Measurements from ENCODE around the gene FBXL7.
"Not testable (repeated sequence)": the region's sequence is repeated elsewhere in the genome, so short reads cannot be mapped to it uniquely, and the experiment has no call there.

The FBXL7 gene

GRCh38 chr5:15837551-15838289 is 337.7 kb downstream of the FBXL7 start:
- no peak for DNase-seq

- no peak for DNase-seq
Measured at GRCh38 chr5:15844253-15844652, 344.3 kb downstream of the FBXL7 start.

- DNase-seq, result no peak
Measured at GRCh38 chr5:15844871-15845270, 344.9 kb downstream of the FBXL7 start.

- DNase-seq, result no peak
Measured at GRCh38 chr5:15850536-15850935, 350.6 kb downstream of the FBXL7 start.

- DNase-seq, result no peak
Measured at GRCh38 chr5:15850939-15851341, 351.0 kb downstream of the FBXL7 start.

- DNase-seq, result no peak
Measured at GRCh38 chr5:15852217-15852616, 352.2 kb downstream of the FBXL7 start.

- DNase-seq, result no peak
Measured at GRCh38 chr5:15852949-15853348, 353.0 kb downstream of the FBXL7 start.

GRCh38 chr5:15858326-15858725 is 358.3 kb downstream of the FBXL7 start:
- no peak for DNase-seq

- DNase-seq, result no peak
Measured at GRCh38 chr5:15864536-15865215, 364.7 kb downstream of the FBXL7 start.

GRCh38 chr5:15872259-15872658 is 372.3 kb downstream of the FBXL7 start:
- DNase-seq, result not testable (repeated sequence)

- DNase-seq, result no peak
Measured at GRCh38 chr5:15877914-15878313, 377.9 kb downstream of the FBXL7 start.

GRCh38 chr5:15880201-15880600 is 380.2 kb downstream of the FBXL7 start:
- no peak for DNase-seq

GRCh38 chr5:15885156-15885555 is 385.2 kb downstream of the FBXL7 start:
- no peak for DNase-seq

- no peak for DNase-seq
Measured at GRCh38 chr5:15886156-15886555, 386.2 kb downstream of the FBXL7 start.

- no peak for DNase-seq
Measured at GRCh38 chr5:15887093-15887492, 387.1 kb downstream of the FBXL7 start.

- DNase-seq, result no peak
Measured at GRCh38 chr5:15889001-15889400, 389.0 kb downstream of the FBXL7 start.

GRCh38 chr5:15893866-15894265 is 393.9 kb downstream of the FBXL7 start:
- DNase-seq, result no peak

GRCh38 chr5:15897656-15898055 is 397.7 kb downstream of the FBXL7 start:
- DNase-seq, result no peak

- DNase-seq, result no peak
Measured at GRCh38 chr5:15898641-15899040, 398.7 kb downstream of the FBXL7 start.

GRCh38 chr5:15899481-15899880 is 399.5 kb downstream of the FBXL7 start:
- no peak for DNase-seq

GRCh38 chr5:15901151-15901550 is 401.2 kb downstream of the FBXL7 start:
- DNase-seq, result no peak

- no peak for DNase-seq
Measured at GRCh38 chr5:15902066-15902465, 402.1 kb downstream of the FBXL7 start.

- no peak for DNase-seq
Measured at GRCh38 chr5:15904899-15905830, 405.2 kb downstream of the FBXL7 start.

- no peak for DNase-seq
Measured at GRCh38 chr5:15914638-15915037, 414.7 kb downstream of the FBXL7 start.

Data from stimulated activated CD4-positive, alpha-beta T cell treated with anti-CD3 and anti-CD28 coated beads, Interleukin-1b, Interleukin-23, amount 100 ng/mL, for 48 hours (primary cell).